Measurements from ENCODE around the gene INHBC. TPM values are rescaled to one million over a fixed set of nuclear protein-coding genes. Genes with fewer than 3 reads are reported as not detected.

Gene INHBC
- total RNA-seq, 1 donor from 2014 or later = not detected

- Mint-ChIP-seq H3K4me1 (ENCODE audit: unreplicated experiment) (peaks cover 8% of the 10 kb centered on the region), H3K27me3 (ENCODE audit: unreplicated experiment) (peaks cover 41% of the 10 kb centered on the region)
- no peak for DNase-seq (ENCODE audit: extremely low spot score, unreplicated experiment)
Observed at GRCh38 chr12:57473392-57473791, 38.8 kb downstream of the INHBC start.

GRCh38 chr12:57473886-57474285 lies 39.3 kb downstream of the INHBC start:
- Mint-ChIP-seq H3K4me1 (ENCODE audit: unreplicated experiment) (peaks cover 8% of the 10 kb centered on the region), H3K27ac (ENCODE audit: unreplicated experiment) (no peak overlapping the region), H3K27me3 (ENCODE audit: unreplicated experiment) (peaks cover 41% of the 10 kb centered on the region), H3K4me3 (ENCODE audit: unreplicated experiment) (no peak overlapping the region), H3K9me3 (ENCODE audit: unreplicated experiment) (no peaks in the 10 kb centered on the region), H3K36me3 (ENCODE audit: unreplicated experiment) (no peaks in the 10 kb centered on the region)
- TF ChIP-seq CTCF (IDR thresholded peaks at IDR 0.05) = no peak
- DNase-seq (ENCODE audit: extremely low spot score, unreplicated experiment) = no peak

More at GRCh38 chr12:57473392-57473791, 38.8 kb downstream of the INHBC start:
- Mint-ChIP-seq H3K4me3 (ENCODE audit: unreplicated experiment) (no peak overlapping the region), H3K27ac (ENCODE audit: unreplicated experiment) (no peak overlapping the region), H3K36me3 (ENCODE audit: unreplicated experiment) (no peaks in the 10 kb centered on the region), H3K9me3 (ENCODE audit: unreplicated experiment) (no peaks in the 10 kb centered on the region)
- TF ChIP-seq CTCF (IDR thresholded peaks at IDR 0.05) = no peak

GRCh38 chr12:57474430-57474829 lies 39.8 kb downstream of the INHBC start:
- H3K36me3 Mint-ChIP-seq (ENCODE audit: unreplicated experiment) = no peaks in the 10 kb centered on the region
- peaks cover 9% of the 10 kb centered on the region for H3K4me1 Mint-ChIP-seq (ENCODE audit: unreplicated experiment)
- H3K27me3 Mint-ChIP-seq (ENCODE audit: unreplicated experiment) = peaks cover 43% of the 10 kb centered on the region
- H3K27ac Mint-ChIP-seq (ENCODE audit: unreplicated experiment) = no peak overlapping the region
- H3K9me3 Mint-ChIP-seq (ENCODE audit: unreplicated experiment) = no peaks in the 10 kb centered on the region
- no peak for TF ChIP-seq CTCF (IDR thresholded peaks at IDR 0.05)
- no peak for DNase-seq (ENCODE audit: extremely low spot score, unreplicated experiment)
- H3K4me3 Mint-ChIP-seq (ENCODE audit: unreplicated experiment) = peak overlapping the region; percentile 33

GRCh38 chr12:57474862-57475261 lies 40.3 kb downstream of the INHBC start:
- Mint-ChIP-seq H3K4me3 (ENCODE audit: unreplicated experiment) (no peak overlapping the region), H3K4me1 (ENCODE audit: unreplicated experiment) (peaks cover 13% of the 10 kb centered on the region), H3K27ac (ENCODE audit: unreplicated experiment) (no peak overlapping the region), H3K27me3 (ENCODE audit: unreplicated experiment) (peaks cover 47% of the 10 kb centered on the region), H3K36me3 (ENCODE audit: unreplicated experiment) (no peaks in the 10 kb centered on the region), H3K9me3 (ENCODE audit: unreplicated experiment) (no peaks in the 10 kb centered on the region)
- no peak for TF ChIP-seq CTCF (IDR thresholded peaks at IDR 0.05)
- DNase-seq (ENCODE audit: extremely low spot score, unreplicated experiment) = no peak

GRCh38 chr12:57475271-57476161 lies 40.9 kb downstream of the INHBC start:
- Mint-ChIP-seq H3K36me3 (ENCODE audit: unreplicated experiment) (no peaks in the 10 kb centered on the region), H3K4me1 (ENCODE audit: unreplicated experiment) (peaks cover 13% of the 10 kb centered on the region), H3K27ac (ENCODE audit: unreplicated experiment) (no peak overlapping the region), H3K4me3 (ENCODE audit: unreplicated experiment) (peak overlapping the region; percentile 66), H3K27me3 (ENCODE audit: unreplicated experiment) (peaks cover 50% of the 10 kb centered on the region), H3K9me3 (ENCODE audit: unreplicated experiment) (no peaks in the 10 kb centered on the region)
- no peak for DNase-seq (ENCODE audit: extremely low spot score, unreplicated experiment)
- TF ChIP-seq CTCF (IDR thresholded peaks at IDR 0.05) = no peak
